GM12878 (cell line): Measurements from ENCODE around the gene DCPS. TPM values are rescaled to one million over a fixed set of nuclear protein-coding genes. Genes with fewer than 3 reads are reported as not detected.

Experiments used
- CHD4 ChIP-seq: fragments of 200-600 bp; sonication (generic); IDR thresholded peaks from 2 replicates; pipeline ENCODE4 v1.6.1; 2016; ENCODE audit warnings: mild to moderate bottlenecking
- CREM ChIP-seq: IDR thresholded peaks from 2 replicates; pipeline ENCODE4 v1.6.1; 2014; ENCODE audit warnings: antibody characterized with exemption, low read depth
- GATAD2B ChIP-seq: fragments of 450-650 bp; conservative IDR thresholded peaks from 2 replicates; pipeline ENCODE4 v1.6.1; 2017; ENCODE audit warnings: low read depth, mild to moderate bottlenecking, moderate library complexity
- IKZF2 ChIP-seq, 2 experiments: fragments of 450-650 bp; IDR thresholded peaks; 2 replicates each; pipeline ENCODE4 v1.6.1; 2017; ENCODE audit warnings: mild to moderate bottlenecking in 2 of 2, moderate library complexity in 2 of 2
- NFXL1 ChIP-seq: fragments of 450-650 bp; IDR thresholded peaks from 2 replicates; pipeline ENCODE4 v1.6.1; 2017; ENCODE audit warnings: antibody characterized with exemption, mild to moderate bottlenecking, borderline replicate concordance
- NFYA ChIP-seq: IDR thresholded peaks from 2 replicates; pipeline ENCODE4 v1.6.1; 2011; ENCODE audit warnings: low read depth, mild to moderate bottlenecking, low read length, improper control_type of control experiment, borderline replicate concordance
- POLR2AphosphoS5 ChIP-seq: IDR thresholded peaks from 2 replicates; pipeline ENCODE4 v1.6.1; 2011; ENCODE audit warnings: mild to moderate bottlenecking, low read length, inconsistent platforms
- RCOR1 ChIP-seq: conservative IDR thresholded peaks from 2 replicates; pipeline ENCODE4 v1.6.1; 2012; ENCODE audit warnings: low read depth, low read length, improper control_type of control experiment
- SPI1 ChIP-seq: IDR thresholded peaks from 2 replicates; pipeline ENCODE4 v1.6.1; 2011; ENCODE audit warnings: low read depth, mild to moderate bottlenecking, low read length, moderate library complexity, borderline replicate concordance; ENCODE audit not compliant: insufficient read depth
- SREBF1 ChIP-seq: IDR thresholded peaks from 2 replicates; pipeline ENCODE4 v1.6.1; 2012; ENCODE audit warnings: mild to moderate bottlenecking, low read length
- SREBF2 ChIP-seq: IDR thresholded peaks from 2 replicates; pipeline ENCODE4 v1.6.1; 2012; ENCODE audit warnings: mild to moderate bottlenecking, low read length
- SRF ChIP-seq, 2 experiments: IDR thresholded peaks; 2 replicates each; pipeline ENCODE4 v1.6.1; 2011; ENCODE audit warnings: low read depth in 2 of 2, low read length in 2 of 2, mild to moderate bottlenecking in 1 of 2, moderate library complexity in 1 of 2
- polyA plus RNA-seq, 11 experiments: library from polyadenylated mRNA; depleted of rRNA in 4 of 11; unstranded in 6 of 11; stranded (reverse) in 5 of 11; fragments of >200 nt; fragmentation: Nextera tagmentation in 4 of 11; fragmentation: Illumina TruSeq in 1 of 11; extraction: Ambion mirVana in 4 of 11; extraction: Trizol in 1 of 11; gene quantifications; 1 replicate in 1 of 11; 2 replicates in 10 of 11; pipeline versions ENCODE4 v1.2.1 to v1.2.3, GENCODE V29; 2011 to 2016; ENCODE audit warnings: inconsistent platforms in 2 of 11, missing spikeins in 2 of 11, low read depth in 1 of 11
- total RNA-seq, 4 experiments: library from RNA; depleted of rRNA in 3 of 4; stranded (reverse); fragments of >200 nt in 3 of 4; fragmentation: Illumina TruSeq in 1 of 4; extraction: Trizol in 1 of 4; gene quantifications; 2 replicates each; pipeline versions ENCODE4 v1.2.1 to v1.2.3, GENCODE V29; 2013 to 2021
- TF ChIP-seq, protein P1 (sequence below): fragments of 150-350 bp; IDR thresholded peaks from 2 replicates; pipeline ENCODE4 v1.6.1; 2016; ENCODE audit warnings: low read depth, low read length
- TF ChIP-seq, protein P2 (sequence below): fragments of 450-650 bp; formaldehyde crosslinking; IDR thresholded peaks from 2 replicates; pipeline ENCODE4 v1.4.0; 2020; ENCODE audit warnings: mild to moderate bottlenecking, moderate library complexity
- TF ChIP-seq, protein P3 (sequence below): fragments of 450-650 bp; IDR thresholded peaks from 2 replicates; pipeline ENCODE4 v1.6.1; 2017; ENCODE audit warnings: mild to moderate bottlenecking, low read depth, inconsistent platforms; ENCODE audit not compliant: poor library complexity, severe bottlenecking
- TF ChIP-seq, protein P4 (sequence below): fragments of 450-650 bp; IDR thresholded peaks from 2 replicates; pipeline ENCODE4 v1.6.1; 2017; ENCODE audit warnings: mild to moderate bottlenecking, moderate library complexity

The DCPS gene
- total and polyA plus RNA-seq, 10 of the 15 experiments (the other 5 are each of a cell fraction or from before 2014, with no cell fraction given) = 23.5 to 101 (median 67.4) TPM

DNA sequence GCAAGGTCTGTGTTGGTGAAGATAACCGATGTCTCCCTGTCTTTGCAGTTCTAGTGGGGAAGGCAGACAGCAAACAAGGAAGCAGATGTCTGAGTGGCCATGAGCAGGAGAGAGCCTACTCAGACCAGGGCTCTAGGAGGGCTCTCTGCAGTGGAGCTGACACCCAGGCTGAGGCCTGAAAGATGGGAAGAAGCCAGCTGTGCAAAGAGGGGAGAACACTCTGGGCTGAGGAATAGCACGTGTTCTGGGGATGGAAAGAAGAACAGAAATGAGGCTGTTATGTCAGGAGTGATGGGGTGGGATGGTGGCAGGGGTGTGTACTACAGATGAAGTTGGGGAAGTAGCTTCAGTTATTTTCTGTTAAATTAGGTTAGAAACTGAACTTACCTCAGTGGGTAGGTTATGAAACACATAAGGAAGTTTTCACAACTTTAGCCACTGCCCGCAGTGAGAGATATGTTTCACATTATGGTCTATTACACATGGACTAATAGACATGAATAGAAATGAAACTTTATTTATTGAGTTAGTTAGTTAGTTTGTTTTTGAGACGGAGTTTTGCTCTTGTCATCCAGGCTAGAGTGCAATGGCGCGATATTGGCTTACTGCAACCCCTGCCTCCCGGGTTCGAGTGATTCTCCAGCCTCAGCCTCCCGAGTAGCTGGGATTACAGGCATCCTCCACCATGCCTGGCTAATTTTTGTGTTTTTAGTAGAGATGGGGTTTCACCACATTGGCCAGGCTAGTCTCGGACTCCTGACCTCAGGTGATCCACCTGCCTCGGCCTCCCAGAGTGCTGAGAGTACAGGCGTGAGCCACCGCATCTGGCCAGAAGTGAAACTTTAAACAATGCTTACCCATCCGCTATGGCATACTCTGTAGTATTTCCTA is 7.8 kb downstream of the DCPS start (continued):
- TF ChIP-seq, protein P1, sequence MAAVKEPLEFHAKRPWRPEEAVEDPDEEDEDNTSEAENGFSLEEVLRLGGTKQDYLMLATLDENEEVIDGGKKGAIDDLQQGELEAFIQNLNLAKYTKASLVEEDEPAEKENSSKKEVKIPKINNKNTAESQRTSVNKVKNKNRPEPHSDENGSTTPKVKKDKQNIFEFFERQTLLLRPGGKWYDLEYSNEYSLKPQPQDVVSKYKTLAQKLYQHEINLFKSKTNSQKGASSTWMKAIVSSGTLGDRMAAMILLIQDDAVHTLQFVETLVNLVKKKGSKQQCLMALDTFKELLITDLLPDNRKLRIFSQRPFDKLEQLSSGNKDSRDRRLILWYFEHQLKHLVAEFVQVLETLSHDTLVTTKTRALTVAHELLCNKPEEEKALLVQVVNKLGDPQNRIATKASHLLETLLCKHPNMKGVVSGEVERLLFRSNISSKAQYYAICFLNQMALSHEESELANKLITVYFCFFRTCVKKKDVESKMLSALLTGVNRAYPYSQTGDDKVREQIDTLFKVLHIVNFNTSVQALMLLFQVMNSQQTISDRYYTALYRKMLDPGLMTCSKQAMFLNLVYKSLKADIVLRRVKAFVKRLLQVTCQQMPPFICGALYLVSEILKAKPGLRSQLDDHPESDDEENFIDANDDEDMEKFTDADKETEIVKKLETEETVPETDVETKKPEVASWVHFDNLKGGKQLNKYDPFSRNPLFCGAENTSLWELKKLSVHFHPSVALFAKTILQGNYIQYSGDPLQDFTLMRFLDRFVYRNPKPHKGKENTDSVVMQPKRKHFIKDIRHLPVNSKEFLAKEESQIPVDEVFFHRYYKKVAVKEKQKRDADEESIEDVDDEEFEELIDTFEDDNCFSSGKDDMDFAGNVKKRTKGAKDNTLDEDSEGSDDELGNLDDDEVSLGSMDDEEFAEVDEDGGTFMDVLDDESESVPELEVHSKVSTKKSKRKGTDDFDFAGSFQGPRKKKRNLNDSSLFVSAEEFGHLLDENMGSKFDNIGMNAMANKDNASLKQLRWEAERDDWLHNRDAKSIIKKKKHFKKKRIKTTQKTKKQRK = no peak
- TF ChIP-seq IKZF2 (IDR thresholded peaks at IDR 0.05) = peak; percentile 73 to 77
- TF ChIP-seq CREM = no peak
- TF ChIP-seq SREBF1 = no peak
- no peak for TF ChIP-seq SPI1
- TF ChIP-seq GATAD2B = no peak
- no peak for TF ChIP-seq CHD4
- TF ChIP-seq SREBF2 = no peak
- no peak for TF ChIP-seq SRF (IDR thresholded peaks at IDR 0.05; ENCODE audit: low read depth in 2 of 2, low read length in 2 of 2)
- TF ChIP-seq NFXL1 = no peak
- TF ChIP-seq, protein P2, sequence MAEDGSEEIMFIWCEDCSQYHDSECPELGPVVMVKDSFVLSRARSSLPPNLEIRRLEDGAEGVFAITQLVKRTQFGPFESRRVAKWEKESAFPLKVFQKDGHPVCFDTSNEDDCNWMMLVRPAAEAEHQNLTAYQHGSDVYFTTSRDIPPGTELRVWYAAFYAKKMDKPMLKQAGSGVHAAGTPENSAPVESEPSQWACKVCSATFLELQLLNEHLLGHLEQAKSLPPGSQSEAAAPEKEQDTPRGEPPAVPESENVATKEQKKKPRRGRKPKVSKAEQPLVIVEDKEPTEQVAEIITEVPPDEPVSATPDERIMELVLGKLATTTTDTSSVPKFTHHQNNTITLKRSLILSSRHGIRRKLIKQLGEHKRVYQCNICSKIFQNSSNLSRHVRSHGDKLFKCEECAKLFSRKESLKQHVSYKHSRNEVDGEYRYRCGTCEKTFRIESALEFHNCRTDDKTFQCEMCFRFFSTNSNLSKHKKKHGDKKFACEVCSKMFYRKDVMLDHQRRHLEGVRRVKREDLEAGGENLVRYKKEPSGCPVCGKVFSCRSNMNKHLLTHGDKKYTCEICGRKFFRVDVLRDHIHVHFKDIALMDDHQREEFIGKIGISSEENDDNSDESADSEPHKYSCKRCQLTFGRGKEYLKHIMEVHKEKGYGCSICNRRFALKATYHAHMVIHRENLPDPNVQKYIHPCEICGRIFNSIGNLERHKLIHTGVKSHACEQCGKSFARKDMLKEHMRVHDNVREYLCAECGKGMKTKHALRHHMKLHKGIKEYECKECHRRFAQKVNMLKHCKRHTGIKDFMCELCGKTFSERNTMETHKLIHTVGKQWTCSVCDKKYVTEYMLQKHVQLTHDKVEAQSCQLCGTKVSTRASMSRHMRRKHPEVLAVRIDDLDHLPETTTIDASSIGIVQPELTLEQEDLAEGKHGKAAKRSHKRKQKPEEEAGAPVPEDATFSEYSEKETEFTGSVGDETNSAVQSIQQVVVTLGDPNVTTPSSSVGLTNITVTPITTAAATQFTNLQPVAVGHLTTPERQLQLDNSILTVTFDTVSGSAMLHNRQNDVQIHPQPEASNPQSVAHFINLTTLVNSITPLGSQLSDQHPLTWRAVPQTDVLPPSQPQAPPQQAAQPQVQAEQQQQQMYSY (CRISPR knock-in tag) = no peak
- no peak for TF ChIP-seq RCOR1
- TF ChIP-seq, protein P3, sequence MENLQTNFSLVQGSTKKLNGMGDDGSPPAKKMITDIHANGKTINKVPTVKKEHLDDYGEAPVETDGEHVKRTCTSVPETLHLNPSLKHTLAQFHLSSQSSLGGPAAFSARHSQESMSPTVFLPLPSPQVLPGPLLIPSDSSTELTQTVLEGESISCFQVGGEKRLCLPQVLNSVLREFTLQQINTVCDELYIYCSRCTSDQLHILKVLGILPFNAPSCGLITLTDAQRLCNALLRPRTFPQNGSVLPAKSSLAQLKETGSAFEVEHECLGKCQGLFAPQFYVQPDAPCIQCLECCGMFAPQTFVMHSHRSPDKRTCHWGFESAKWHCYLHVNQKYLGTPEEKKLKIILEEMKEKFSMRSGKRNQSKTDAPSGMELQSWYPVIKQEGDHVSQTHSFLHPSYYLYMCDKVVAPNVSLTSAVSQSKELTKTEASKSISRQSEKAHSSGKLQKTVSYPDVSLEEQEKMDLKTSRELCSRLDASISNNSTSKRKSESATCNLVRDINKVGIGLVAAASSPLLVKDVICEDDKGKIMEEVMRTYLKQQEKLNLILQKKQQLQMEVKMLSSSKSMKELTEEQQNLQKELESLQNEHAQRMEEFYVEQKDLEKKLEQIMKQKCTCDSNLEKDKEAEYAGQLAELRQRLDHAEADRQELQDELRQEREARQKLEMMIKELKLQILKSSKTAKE = peak; percentile 59
- TF ChIP-seq NFYA = no peak
- TF ChIP-seq, protein P4, sequence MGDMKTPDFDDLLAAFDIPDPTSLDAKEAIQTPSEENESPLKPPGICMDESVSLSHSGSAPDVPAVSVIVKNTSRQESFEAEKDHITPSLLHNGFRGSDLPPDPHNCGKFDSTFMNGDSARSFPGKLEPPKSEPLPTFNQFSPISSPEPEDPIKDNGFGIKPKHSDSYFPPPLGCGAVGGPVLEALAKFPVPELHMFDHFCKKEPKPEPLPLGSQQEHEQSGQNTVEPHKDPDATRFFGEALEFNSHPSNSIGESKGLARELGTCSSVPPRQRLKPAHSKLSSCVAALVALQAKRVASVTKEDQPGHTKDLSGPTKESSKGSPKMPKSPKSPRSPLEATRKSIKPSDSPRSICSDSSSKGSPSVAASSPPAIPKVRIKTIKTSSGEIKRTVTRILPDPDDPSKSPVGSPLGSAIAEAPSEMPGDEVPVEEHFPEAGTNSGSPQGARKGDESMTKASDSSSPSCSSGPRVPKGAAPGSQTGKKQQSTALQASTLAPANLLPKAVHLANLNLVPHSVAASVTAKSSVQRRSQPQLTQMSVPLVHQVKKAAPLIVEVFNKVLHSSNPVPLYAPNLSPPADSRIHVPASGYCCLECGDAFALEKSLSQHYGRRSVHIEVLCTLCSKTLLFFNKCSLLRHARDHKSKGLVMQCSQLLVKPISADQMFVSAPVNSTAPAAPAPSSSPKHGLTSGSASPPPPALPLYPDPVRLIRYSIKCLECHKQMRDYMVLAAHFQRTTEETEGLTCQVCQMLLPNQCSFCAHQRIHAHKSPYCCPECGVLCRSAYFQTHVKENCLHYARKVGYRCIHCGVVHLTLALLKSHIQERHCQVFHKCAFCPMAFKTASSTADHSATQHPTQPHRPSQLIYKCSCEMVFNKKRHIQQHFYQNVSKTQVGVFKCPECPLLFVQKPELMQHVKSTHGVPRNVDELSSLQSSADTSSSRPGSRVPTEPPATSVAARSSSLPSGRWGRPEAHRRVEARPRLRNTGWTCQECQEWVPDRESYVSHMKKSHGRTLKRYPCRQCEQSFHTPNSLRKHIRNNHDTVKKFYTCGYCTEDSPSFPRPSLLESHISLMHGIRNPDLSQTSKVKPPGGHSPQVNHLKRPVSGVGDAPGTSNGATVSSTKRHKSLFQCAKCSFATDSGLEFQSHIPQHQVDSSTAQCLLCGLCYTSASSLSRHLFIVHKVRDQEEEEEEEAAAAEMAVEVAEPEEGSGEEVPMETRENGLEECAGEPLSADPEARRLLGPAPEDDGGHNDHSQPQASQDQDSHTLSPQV = no peak
- TF ChIP-seq POLR2AphosphoS5 = no peak
